ENCODE data around the gene CFDP1. TPM values are rescaled to one million over a fixed set of nuclear protein-coding genes. Genes with fewer than 3 reads are reported as not detected.

Gene CFDP1
- total and polyA plus RNA-seq, 2 donors (not counting 1 experiment from before 2014, with no cell fraction given) = 47.9 to 80.0 TPM

GRCh38 chr16:75309156-75309555, 124.1 kb downstream of the CFDP1 start:
- no peaks in the 10 kb centered on the region for H3K36me3 ChIP-seq (ENCODE audit: control insufficient read depth, insufficient read depth, low read length)
- no peak overlapping the region for H3K4me2 ChIP-seq (ENCODE audit: extremely low read depth, insufficient read depth, low read length)
- H3K79me2 ChIP-seq (ENCODE audit: control insufficient read depth, insufficient read depth, low read length) = no peaks in the 10 kb centered on the region
- H3K27me3 ChIP-seq (ENCODE audit: control insufficient read depth, insufficient read depth, low read length) = no peaks in the 10 kb centered on the region
- peaks cover 19% of the 10 kb centered on the region for H3K4me1 ChIP-seq (ENCODE audit: control insufficient read depth, extremely low read depth, insufficient read depth, low read length)
- DNase-seq (ENCODE audit: low read depth in 2 of 2) = no peak
- no peak overlapping the region for H2AFZ ChIP-seq (ENCODE audit: low read length)
- no peak for TF ChIP-seq CTCF (conservative IDR thresholded peaks at IDR 0.05 in 1 of 2, IDR thresholded peaks at IDR 0.05 in 1 of 2; ENCODE audit: low read depth in 1 of 2, low read length in 2 of 2)
- no peak for TF ChIP-seq EZH2 (IDR thresholded peaks at IDR 0.05; ENCODE audit: low read length, missing control alignments)
- H3K9me3 ChIP-seq (ENCODE audit: control insufficient read depth, insufficient read depth, low read depth, low read length) = no peaks in the 10 kb centered on the region
- no peak overlapping the region for H3K4me3 ChIP-seq (replicated peaks in 1 of 4; ENCODE audit: control extremely low read depth in 1 of 4, insufficient read depth in 1 of 4, low read depth in 3 of 4, low read length in 4 of 4)
- no peak overlapping the region for H3K9ac ChIP-seq (ENCODE audit: insufficient read depth, low read length)
- H4K20me1 ChIP-seq (ENCODE audit: control insufficient read depth, extremely low read depth, insufficient read depth, low read length) = no peaks in the 10 kb centered on the region
- H3K27ac ChIP-seq (ENCODE audit: insufficient read depth, low read length) = no peak overlapping the region

- Histone ChIP-seq H3K9ac (ENCODE audit: insufficient read depth, low read length) (no peak overlapping the region), H3K9me3 (ENCODE audit: control insufficient read depth, insufficient read depth, low read depth, low read length) (no peaks in the 10 kb centered on the region), H3K4me3 (replicated peaks in 1 of 4; ENCODE audit: control extremely low read depth in 1 of 4, insufficient read depth in 1 of 4, low read depth in 3 of 4, low read length in 4 of 4) (no peak overlapping the region), H3K4me2 (ENCODE audit: extremely low read depth, insufficient read depth, low read length) (no peak overlapping the region), H3K79me2 (ENCODE audit: control insufficient read depth, insufficient read depth, low read length) (no peaks in the 10 kb centered on the region), H3K27ac (ENCODE audit: insufficient read depth, low read length) (no peak overlapping the region), H2AFZ (ENCODE audit: low read length) (no peak overlapping the region), H3K27me3 (ENCODE audit: control insufficient read depth, insufficient read depth, low read length) (no peaks in the 10 kb centered on the region), H4K20me1 (ENCODE audit: control insufficient read depth, extremely low read depth, insufficient read depth, low read length) (no peaks in the 10 kb centered on the region), H3K36me3 (ENCODE audit: control insufficient read depth, insufficient read depth, low read length) (peaks cover 2% of the 10 kb centered on the region), H3K4me1 (ENCODE audit: control insufficient read depth, extremely low read depth, insufficient read depth, low read length) (peaks cover 21% of the 10 kb centered on the region)
- no peak for TF ChIP-seq EZH2 (IDR thresholded peaks at IDR 0.05; ENCODE audit: low read length, missing control alignments)
- TF ChIP-seq CTCF (conservative IDR thresholded peaks at IDR 0.05 in 1 of 2, IDR thresholded peaks at IDR 0.05 in 1 of 2; ENCODE audit: low read depth in 1 of 2, low read length in 2 of 2) = no peak
- DNase-seq (ENCODE audit: low read depth in 2 of 2) = no peak
These were observed 125.3 kb downstream of the CFDP1 start for GRCh38 chr16:75308011-75308410.

- Histone ChIP-seq H3K4me3 (replicated peaks in 1 of 4; ENCODE audit: control extremely low read depth in 1 of 4, insufficient read depth in 1 of 4, low read depth in 3 of 4, low read length in 4 of 4) (no peak overlapping the region), H3K36me3 (ENCODE audit: control insufficient read depth, insufficient read depth, low read length) (peaks cover 2% of the 10 kb centered on the region), H3K9me3 (ENCODE audit: control insufficient read depth, insufficient read depth, low read depth, low read length) (no peaks in the 10 kb centered on the region), H3K4me1 (ENCODE audit: control insufficient read depth, extremely low read depth, insufficient read depth, low read length) (peaks cover 21% of the 10 kb centered on the region), H3K4me2 (ENCODE audit: extremely low read depth, insufficient read depth, low read length) (no peak overlapping the region), H3K79me2 (ENCODE audit: control insufficient read depth, insufficient read depth, low read length) (no peaks in the 10 kb centered on the region), H3K9ac (ENCODE audit: insufficient read depth, low read length) (no peak overlapping the region), H2AFZ (ENCODE audit: low read length) (no peak overlapping the region), H3K27me3 (ENCODE audit: control insufficient read depth, insufficient read depth, low read length) (no peaks in the 10 kb centered on the region), H4K20me1 (ENCODE audit: control insufficient read depth, extremely low read depth, insufficient read depth, low read length) (no peaks in the 10 kb centered on the region), H3K27ac (ENCODE audit: insufficient read depth, low read length) (no peak overlapping the region)
- no peak for TF ChIP-seq EZH2 (IDR thresholded peaks at IDR 0.05; ENCODE audit: low read length, missing control alignments)
- no peak for TF ChIP-seq CTCF (conservative IDR thresholded peaks at IDR 0.05 in 1 of 2, IDR thresholded peaks at IDR 0.05 in 1 of 2; ENCODE audit: low read depth in 1 of 2, low read length in 2 of 2)
- no peak for DNase-seq (ENCODE audit: low read depth in 2 of 2)
These were observed 125.8 kb downstream of the CFDP1 start for GRCh38 chr16:75307506-75307905.

Measured in fibroblast of lung (primary cell).